IMR-90 (cell line): Measurements from ENCODE around the gene ARPC5L. TPM values are rescaled to one million over a fixed set of nuclear protein-coding genes. Genes with fewer than 3 reads are reported as not detected.
A peak's percentile ranks its signal among the peaks of the same experiment; 100 is the strongest.

Source experiments
- ATAC-seq: fragments of 200-7000 bp; cut with Tn5 transposase; 2 replicates; pipeline ENCODE4 v1.9.1; 2020; ENCODE audit warnings: low read depth, mild to moderate bottlenecking, moderate library complexity
- BruUV-seq: library from RNA; stranded (reverse); fragments of 400-500 nt; replicated peaks from 2 replicates; lab custom pipeline; 2021; lab: Mats Ljungman, UMichigan
- CTCF ChIA-PET: fragments of 300-600 bp; formaldehyde crosslinking; extraction: SDS; loops from one replicate; lab custom pipeline; 2021; ENCODE audit warnings: antibody characterized with exemption; lab: Yijun Ruan, JAX
- POLR2A ChIA-PET: fragments of 300-600 bp; sonication (Branson Sonifier 250); formaldehyde crosslinking; loops from one replicate; lab custom pipeline; 2022; ENCODE audit warnings: antibody characterized with exemption; ENCODE audit not compliant: unreplicated experiment; lab: Charles Lee
- DNase-seq: peaks from one replicate; pipeline ENCODE4 v3.0.0; 2013
- H2AFZ ChIP-seq: replicated peaks from 2 replicates; pipeline ENCODE3; 2013; ENCODE audit warnings: low read length, mild to moderate bottlenecking; ENCODE audit not compliant: poor library complexity
- H2AK5ac ChIP-seq: 2 replicates; pipeline ENCODE4 v1.6.1; 2013; ENCODE audit warnings: low read depth, low read length, inconsistent platforms
- H2AK9ac ChIP-seq: replicated peaks from 2 replicates; pipeline ENCODE3; 2013; ENCODE audit warnings: mild to moderate bottlenecking, low read depth, low read length, moderate library complexity; ENCODE audit not compliant: poor library complexity
- H2BK120ac ChIP-seq: 2 replicates; pipeline ENCODE4 v1.6.1; 2013; ENCODE audit warnings: low read depth, low read length, inconsistent platforms
- H2BK15ac ChIP-seq: 3 replicates; pipeline ENCODE4 v1.6.1; 2013; ENCODE audit warnings: low read depth, low read length, inconsistent platforms
- H2BK20ac ChIP-seq: 2 replicates; pipeline ENCODE4 v1.6.1; 2013; ENCODE audit warnings: low read depth, mild to moderate bottlenecking, inconsistent platforms, low read length, moderate library complexity
- H2BK5ac ChIP-seq: 2 replicates; pipeline ENCODE4 v1.6.1; 2013; ENCODE audit warnings: mild to moderate bottlenecking, low read depth, low read length, inconsistent platforms; ENCODE audit not compliant: poor library complexity, severe bottlenecking
- H3K14ac ChIP-seq: replicated peaks from 2 replicates; pipeline ENCODE4 v1.6.1; 2013; ENCODE audit warnings: low read depth, low read length, inconsistent platforms
- H3K18ac ChIP-seq: 2 replicates; pipeline ENCODE4 v1.6.1; 2013; ENCODE audit warnings: low read depth, low read length, control low read depth
- H3K23ac ChIP-seq: 2 replicates; pipeline ENCODE4 v1.6.1; 2013; ENCODE audit warnings: low read depth, low read length, inconsistent platforms
- H3K27ac ChIP-seq: 2 replicates; pipeline ENCODE4 v1.5.1; 2013; ENCODE audit warnings: mild to moderate bottlenecking, control low read depth, low read length; ENCODE audit not compliant: insufficient read depth
- H3K27me3 ChIP-seq: 2 replicates; pipeline ENCODE4 v1.6.1; 2013; ENCODE audit warnings: low read length; ENCODE audit not compliant: control insufficient read depth, insufficient read depth
- H3K36me3 ChIP-seq: 2 replicates; pipeline ENCODE4 v1.6.1; 2013; ENCODE audit warnings: low read length, mixed read lengths; ENCODE audit not compliant: control insufficient read depth, insufficient read depth
- H3K4ac ChIP-seq: 2 replicates; pipeline ENCODE4 v1.6.1; 2013; ENCODE audit warnings: low read depth, low read length, inconsistent platforms
- H3K4me1 ChIP-seq: 2 replicates; pipeline ENCODE4 v1.6.1; 2013; ENCODE audit warnings: low read length, mixed read lengths; ENCODE audit not compliant: control insufficient read depth, insufficient read depth
- H3K4me2 ChIP-seq: 2 replicates; pipeline ENCODE4 v1.6.1; 2013; ENCODE audit warnings: low read depth, mild to moderate bottlenecking, control low read depth, low read length, moderate library complexity
- H3K4me3 ChIP-seq: 2 replicates; pipeline ENCODE4 v1.5.1; 2013; ENCODE audit warnings: low read depth, mild to moderate bottlenecking, control low read depth, low read length, moderate library complexity; ENCODE audit not compliant: insufficient read depth
- H3K56ac ChIP-seq: 2 replicates; pipeline ENCODE4 v1.6.1; 2013; ENCODE audit warnings: low read length, inconsistent platforms; ENCODE audit not compliant: insufficient read depth; ENCODE audit errors: extremely low read depth
- H3K79me1 ChIP-seq, 2 experiments: 2 replicates each; pipeline ENCODE4 v1.6.1; 2013; ENCODE audit warnings: low read length in 2 of 2, inconsistent platforms in 1 of 2, low read depth in 1 of 2
- H3K9ac ChIP-seq: 2 replicates; pipeline ENCODE4 v1.6.1; 2013; ENCODE audit warnings: low read depth, low read length, control low read depth
- H3K9me1 ChIP-seq: 2 replicates; pipeline ENCODE4 v1.6.1; 2013; ENCODE audit warnings: low read length, inconsistent platforms; ENCODE audit not compliant: insufficient read depth
- H3K9me3 ChIP-seq: 2 replicates; pipeline ENCODE4 v1.6.1; 2013; ENCODE audit warnings: low read length; ENCODE audit not compliant: control insufficient read depth, insufficient read depth
- H4K20me1 ChIP-seq: 2 replicates; pipeline ENCODE4 v1.6.1; 2013; ENCODE audit warnings: low read length, inconsistent platforms; ENCODE audit not compliant: insufficient read depth
- H4K5ac ChIP-seq: 2 replicates; pipeline ENCODE4 v1.6.1; 2013; ENCODE audit warnings: mild to moderate bottlenecking, low read depth, low read length, control low read depth
- H4K8ac ChIP-seq, 2 experiments: 2 replicates each; pipeline ENCODE4 v1.6.1; 2013; ENCODE audit warnings: low read depth in 2 of 2, low read length in 2 of 2, control low read depth in 1 of 2, inconsistent platforms in 1 of 2
- H4K91ac ChIP-seq: 2 replicates; pipeline ENCODE4 v1.6.1; 2013; ENCODE audit warnings: low read depth, low read length, inconsistent platforms; ENCODE audit not compliant: insufficient read depth
- CHD1 ChIP-seq: IDR thresholded peaks from 2 replicates; pipeline ENCODE4 v1.6.1; 2012; ENCODE audit warnings: low read depth, low read length, improper control_type of control experiment
- CTCF ChIP-seq: conservative IDR thresholded peaks from 2 replicates; pipeline ENCODE4 v1.5.1; 2012; ENCODE audit warnings: mild to moderate bottlenecking, low read depth, low read length, improper control_type of control experiment
- FOS ChIP-seq: fragments of 150-350 bp; IDR thresholded peaks from 2 replicates; pipeline ENCODE4 v1.6.1; 2016; ENCODE audit warnings: low read depth, low read length
- MAZ ChIP-seq: IDR thresholded peaks from 2 replicates; pipeline ENCODE4 v1.6.1; 2012; ENCODE audit warnings: low read depth, mild to moderate bottlenecking, low read length, improper control_type of control experiment, moderate library complexity, borderline replicate concordance
- MXI1 ChIP-seq: IDR thresholded peaks from 2 replicates; pipeline ENCODE4 v1.6.1; 2012; ENCODE audit warnings: low read depth, mild to moderate bottlenecking, low read length, moderate library complexity, borderline replicate concordance
- RCOR1 ChIP-seq: IDR thresholded peaks from 2 replicates; pipeline ENCODE4 v1.6.1; 2012; ENCODE audit warnings: mild to moderate bottlenecking, low read length, improper control_type of control experiment; ENCODE audit not compliant: insufficient replicate concordance
- RFX5 ChIP-seq: IDR thresholded peaks from 2 replicates; pipeline ENCODE4 v1.8.0; 2012; ENCODE audit warnings: low read depth, mild to moderate bottlenecking, low read length, moderate library complexity
- USF2 ChIP-seq: fragments of 150-350 bp; IDR thresholded peaks from 2 replicates; pipeline ENCODE4 v1.6.1; 2017; ENCODE audit warnings: mild to moderate bottlenecking, antibody characterized with exemption, low read length, low read depth
- WGBS, 2 experiments: methylation state at CpG; one replicate each; pipeline versions ENCODE4 v1.1.5 to v1.1.7; 2013; ENCODE audit warnings: missing lambda C conversion rate in 2 of 2; ENCODE audit not compliant: insufficient read length in 1 of 2; ENCODE audit errors: extremely low coverage in 2 of 2; 5-methylcytosine and 5-hydroxymethylcytosine counted together
- dilution Hi-C: fragments of 300-500 bp; cut with HindIII; formaldehyde crosslinking; loops from one replicate; pipeline ENCODE4 v1.14.3; 2018; ENCODE audit warnings: low sequenced_read_pairs; ENCODE audit not compliant: unreplicated experiment
- in situ Hi-C: fragments of 300-500 bp; cut with MboI; formaldehyde crosslinking; loops from 3 replicates; pipeline ENCODE4 v1.14.3; 2019; ENCODE audit warnings: low sequenced_read_pairs, inconsistent platforms, mixed read lengths
- intact Hi-C: fragments of 100-400 bp; cut with micrococcal nuclease; formaldehyde crosslinking; loops from 2 replicates; pipeline ENCODE4 v1.10.0; 2022
- polyA plus RNA-seq, 3 experiments: library from polyadenylated mRNA; depleted of rRNA; stranded (reverse); fragments of >200 nt; gene quantifications; 2 replicates each; pipeline ENCODE4 v1.2.3, GENCODE V29; 2012; ENCODE audit warnings: low replicate concordance in 1 of 3
- total RNA-seq: library from RNA; depleted of rRNA; stranded (reverse); fragments of >200 nt; gene quantifications from 2 replicates; pipeline ENCODE4 v1.2.3, GENCODE V29; 2012

The ARPC5L gene
- total and polyA plus RNA-seq, 2 of the 4 experiments (the other 2 are of a cell fraction): 11.1 to 53.8 TPM

- H3K9me3 ChIP-seq: no peaks in the 10 kb centered on the region
- no peak overlapping the region for H2AFZ ChIP-seq
- peaks cover 29% of the 10 kb centered on the region for H4K20me1 ChIP-seq
- dilution Hi-C loops: no loop called here
- H3K4ac ChIP-seq: no peak overlapping the region
- no peak overlapping the region for H3K56ac ChIP-seq
- no peak for ATAC-seq
- H4K8ac ChIP-seq: no peak overlapping the region
- H3K4me2 ChIP-seq: no peak overlapping the region
- H3K9me1 ChIP-seq: peaks cover 3% of the 10 kb centered on the region; the same call in 1 of the 2 replicates
- no peak overlapping the region for H3K18ac ChIP-seq
- no peak overlapping the region for H3K4me3 ChIP-seq
- no peak overlapping the region for H2BK5ac ChIP-seq
- peaks cover 2% of the 10 kb centered on the region; the same call in 1 of the 2 replicates for H3K4me1 ChIP-seq
- no peak overlapping the region for H2BK120ac ChIP-seq
- BruUV-seq: TSS peak; percentile 79
- no peak overlapping the region for H2AK9ac ChIP-seq
- H2BK15ac ChIP-seq: no peak overlapping the region
- TF ChIP-seq RCOR1: no peak
- no peak for TF ChIP-seq CTCF
- TF ChIP-seq MAZ: no peak
- no peak for TF ChIP-seq CHD1
- TF ChIP-seq MXI1: no peak
- no peak for TF ChIP-seq USF2
- TF ChIP-seq RFX5: no peak
- TF ChIP-seq FOS: no peak
- no peak overlapping the region for H3K23ac ChIP-seq
- DNase-seq: no peak
- WGBS, 2 experiments: 38% methylated on average over 4 of the region's 10 CpGs; no CpG with 5 or more reads in 1 of the 2 experiments
- intact Hi-C loops: no loop called here
- H3K14ac ChIP-seq: no peak overlapping the region
- no peak overlapping the region for H4K91ac ChIP-seq
- peaks cover 63% of the 10 kb centered on the region for H3K36me3 ChIP-seq
- H4K5ac ChIP-seq: no peak overlapping the region
- H2BK20ac ChIP-seq: no peak overlapping the region
- H2AK5ac ChIP-seq: no peak overlapping the region
- ChIA-PET CTCF (interaction anchor here (2.0 kb wide), 1 partner anchor 15 kb away, joined by 5 read pairs; no protein-coding TSS in a partner anchor), POLR2A (no interaction called here)
- H3K79me1 ChIP-seq: peaks cover 14 to 27% of the 10 kb centered on the region in 2 experiments
- H3K27me3 ChIP-seq: no peaks in the 10 kb centered on the region
- no peak overlapping the region for H3K27ac ChIP-seq
- in situ Hi-C loops: no loop called here
- H3K9ac ChIP-seq: no peak overlapping the region
Measured at GRCh38 chr9:124879226-124879625, 17.3 kb downstream of the ARPC5L start.
